Stimulated activated CD4-positive, alpha-beta T cell treated with anti-CD3 and anti-CD28 coated beads, Interleukin-12 subunit alpha, Interleukin-12 subunit beta, amount 100 ng/mL, for 4 hours (primary cell): Measurements from ENCODE around the gene NDUFA5.
"Not testable (repeated sequence)": the region's sequence is repeated elsewhere in the genome, so short reads cannot be mapped to it uniquely, and the experiment has no call there.

Source experiments
- DNase-seq: peaks from one replicate; pipeline ENCODE4 v3.0.0-alpha.2; 2020

NDUFA5 gene

GRCh38 chr7:123555484-123555883, 2.1 kb downstream of the NDUFA5 start:
- no peak for DNase-seq

DNA sequence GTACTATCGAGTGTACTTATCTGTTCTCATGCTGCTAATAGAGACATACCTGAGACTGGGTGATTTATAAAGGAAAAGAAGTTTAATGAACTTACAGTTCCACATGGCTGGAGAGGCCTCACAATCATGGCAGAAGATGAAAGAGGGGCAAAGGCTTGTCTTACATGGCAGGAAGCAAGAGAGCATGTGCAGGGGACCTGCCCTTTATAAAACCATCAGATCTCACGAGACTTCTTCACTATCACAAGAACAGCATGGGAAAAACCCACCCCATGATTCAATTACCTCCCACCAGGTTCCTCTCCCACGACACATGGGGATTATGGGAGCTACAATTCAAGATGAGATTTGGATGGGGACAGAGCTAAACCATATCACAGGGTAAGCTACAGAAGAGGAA, 4.5 kb downstream of the NDUFA5 start:
- no peak for DNase-seq

GRCh38 chr7:123552641-123553040, 5.0 kb downstream of the NDUFA5 start:
- no peak for DNase-seq

GRCh38 chr7:123552134-123552533, 5.5 kb downstream of the NDUFA5 start:
- not testable (repeated sequence) for DNase-seq

DNA sequence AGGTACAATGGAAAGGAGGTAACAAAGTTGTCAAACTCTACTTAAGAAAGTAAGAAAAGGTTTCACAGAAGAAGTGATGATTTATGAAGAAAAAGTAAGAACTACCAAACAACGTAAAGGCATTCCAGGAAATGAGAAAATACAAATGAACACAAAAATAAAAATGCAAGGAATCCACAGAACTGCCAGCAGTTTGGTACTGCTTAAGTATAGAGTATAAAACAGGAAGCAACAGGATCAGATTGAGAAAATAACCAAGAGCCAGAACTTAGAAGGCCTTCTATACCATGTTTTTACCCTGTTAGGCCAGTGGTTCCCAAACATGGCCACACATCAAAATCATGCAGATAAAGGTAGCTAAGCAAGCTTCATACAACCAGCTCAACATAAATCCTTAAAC, 9.2 kb downstream of the NDUFA5 start:
- no peak for DNase-seq

- no peak for DNase-seq
Measured at GRCh38 chr7:123539871-123540270, 17.7 kb downstream of the NDUFA5 start.

DNA sequence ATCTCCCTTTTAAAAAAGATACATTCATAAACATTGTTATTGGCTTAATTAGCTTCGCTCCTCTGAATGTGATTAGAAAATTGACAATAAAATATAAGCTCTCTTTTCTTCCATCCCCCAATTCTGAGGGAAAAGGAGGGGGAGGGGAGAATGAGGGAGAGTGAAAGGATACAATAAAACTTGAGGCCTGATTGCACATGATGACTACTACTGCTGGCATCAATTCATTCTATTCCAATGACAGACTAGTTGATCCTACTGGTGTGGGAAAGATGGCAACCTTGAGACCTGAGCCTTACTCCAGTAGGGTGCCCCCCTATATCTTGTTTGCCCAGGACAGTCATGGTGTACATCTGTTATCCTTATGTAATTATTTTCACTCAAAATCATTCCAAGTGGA, 18.7 kb downstream of the NDUFA5 start:
- no peak for DNase-seq

GRCh38 chr7:123538189-123538714, 19.4 kb downstream of the NDUFA5 start:
- no peak for DNase-seq

DNA sequence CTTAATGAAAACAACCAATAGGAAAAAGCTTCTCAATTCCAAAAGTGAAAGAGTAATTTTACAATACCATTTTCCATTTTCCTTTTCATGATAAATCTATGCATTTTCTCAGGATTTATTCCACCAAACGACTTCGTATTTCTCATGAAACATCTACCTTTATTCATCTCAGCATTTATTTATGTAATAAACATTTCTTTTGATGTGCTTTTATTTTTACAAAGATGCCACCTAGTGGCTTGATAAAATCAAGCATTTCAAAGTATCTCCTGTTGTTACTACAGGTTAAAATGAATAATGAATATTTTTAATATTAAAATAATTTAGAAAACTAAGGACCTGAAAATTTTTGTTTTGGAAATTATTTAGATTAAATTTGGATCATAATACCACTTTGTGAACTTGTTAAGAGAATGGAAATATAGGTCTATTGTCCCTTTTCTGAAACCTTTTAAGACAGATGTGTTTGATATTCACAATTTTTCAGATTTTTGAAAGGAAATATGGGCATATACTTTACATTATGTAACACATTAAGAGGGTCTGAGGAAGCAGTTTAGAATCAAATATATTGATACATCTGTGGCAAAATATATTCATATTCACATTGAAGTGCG, 20.5 kb downstream of the NDUFA5 start:
- no peak for DNase-seq

GRCh38 chr7:123535517-123535916, 22.1 kb downstream of the NDUFA5 start:
- DNase-seq: no peak

DNA sequence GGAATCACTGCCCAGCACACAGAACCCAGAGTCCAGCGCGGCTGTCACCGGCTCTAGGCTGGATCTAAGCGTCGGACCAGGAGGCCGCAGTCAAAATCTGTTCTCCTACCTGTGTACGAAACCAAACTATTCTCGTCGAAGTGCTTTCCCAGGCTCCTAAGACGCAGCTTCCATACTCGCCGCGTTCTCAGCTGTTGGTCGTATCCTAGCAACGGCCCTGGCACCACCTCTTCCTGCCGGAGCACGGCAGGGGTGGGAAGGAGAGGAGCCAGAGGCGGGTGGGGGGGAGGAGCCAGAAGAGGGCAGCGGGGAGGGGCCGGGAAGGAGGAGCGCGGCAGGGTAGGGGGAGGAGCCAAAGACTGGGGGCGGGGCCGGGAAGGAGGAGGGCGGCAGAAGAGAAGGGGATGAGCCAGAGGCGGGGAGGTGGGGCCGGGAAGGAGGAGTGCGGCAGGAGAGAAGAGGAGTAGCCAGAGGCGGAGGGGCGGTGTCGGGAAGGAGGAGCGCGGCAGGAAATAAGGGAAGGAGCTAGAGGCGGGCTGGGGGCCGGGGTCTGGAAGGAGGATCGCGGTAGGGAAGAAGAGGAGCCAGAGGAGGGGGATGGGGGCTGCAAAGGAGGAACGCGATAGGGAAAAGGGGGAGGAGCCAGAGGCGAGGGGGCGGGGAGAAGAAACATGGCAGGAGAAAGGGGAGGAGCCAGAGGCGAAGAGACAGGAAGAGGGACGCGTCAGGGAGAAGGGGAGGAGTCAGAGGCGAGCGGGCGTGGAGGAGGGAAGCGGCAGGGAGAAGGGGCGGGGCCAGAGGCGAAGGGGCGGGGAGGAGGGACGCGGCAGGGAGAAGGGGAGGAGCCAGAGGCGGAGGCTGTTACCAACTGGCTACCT, 23.0 kb downstream of the NDUFA5 start, which contains the start of gene IQUB:
TSS of gene IQUB (minus strand) at position 213 of the 878 bp plus-strand sequence. CDS start 22,255 bp downstream, outside the sequence.
- peak; percentile 99 for DNase-seq

DNA sequence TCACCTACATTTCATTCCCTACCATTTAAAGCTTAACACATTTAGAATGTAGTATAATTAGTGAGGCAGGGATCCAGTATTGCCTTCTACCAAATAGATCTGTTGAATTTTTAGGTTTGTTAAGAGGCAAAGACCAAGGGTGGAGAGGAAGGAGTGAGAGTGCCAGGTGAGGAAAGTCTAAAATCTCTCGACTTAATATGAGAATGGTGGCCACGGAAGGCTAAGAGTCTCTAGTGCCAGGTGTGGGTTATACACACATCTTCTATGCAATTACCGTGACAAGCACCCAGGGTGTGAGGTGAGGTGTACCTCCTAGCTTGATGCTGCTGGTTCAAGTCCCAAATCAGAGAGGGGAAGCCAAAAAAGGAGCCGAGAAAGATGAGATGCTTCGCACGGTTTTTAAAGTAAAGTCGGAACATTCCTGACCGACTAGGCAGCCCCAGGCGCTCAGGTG, 23.7 kb downstream of the NDUFA5 start:
- no peak for DNase-seq

DNA sequence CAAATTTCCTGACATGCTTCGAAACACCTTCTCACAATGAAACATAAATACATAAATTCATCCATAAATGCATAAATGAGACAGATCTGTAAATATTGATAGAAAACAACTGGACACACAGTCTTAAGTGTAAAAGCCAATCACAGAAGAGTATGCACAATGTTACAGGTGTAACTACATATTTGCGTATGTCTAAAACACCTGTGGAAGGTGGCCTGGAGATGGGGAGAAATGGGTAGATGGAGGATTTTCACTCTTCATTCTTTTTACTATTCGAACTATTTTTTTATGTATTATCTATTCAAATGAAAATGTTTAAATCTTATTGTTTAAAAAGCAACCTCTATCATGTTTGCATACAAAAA, 24.1 kb downstream of the NDUFA5 start:
- no peak for DNase-seq

DNA sequence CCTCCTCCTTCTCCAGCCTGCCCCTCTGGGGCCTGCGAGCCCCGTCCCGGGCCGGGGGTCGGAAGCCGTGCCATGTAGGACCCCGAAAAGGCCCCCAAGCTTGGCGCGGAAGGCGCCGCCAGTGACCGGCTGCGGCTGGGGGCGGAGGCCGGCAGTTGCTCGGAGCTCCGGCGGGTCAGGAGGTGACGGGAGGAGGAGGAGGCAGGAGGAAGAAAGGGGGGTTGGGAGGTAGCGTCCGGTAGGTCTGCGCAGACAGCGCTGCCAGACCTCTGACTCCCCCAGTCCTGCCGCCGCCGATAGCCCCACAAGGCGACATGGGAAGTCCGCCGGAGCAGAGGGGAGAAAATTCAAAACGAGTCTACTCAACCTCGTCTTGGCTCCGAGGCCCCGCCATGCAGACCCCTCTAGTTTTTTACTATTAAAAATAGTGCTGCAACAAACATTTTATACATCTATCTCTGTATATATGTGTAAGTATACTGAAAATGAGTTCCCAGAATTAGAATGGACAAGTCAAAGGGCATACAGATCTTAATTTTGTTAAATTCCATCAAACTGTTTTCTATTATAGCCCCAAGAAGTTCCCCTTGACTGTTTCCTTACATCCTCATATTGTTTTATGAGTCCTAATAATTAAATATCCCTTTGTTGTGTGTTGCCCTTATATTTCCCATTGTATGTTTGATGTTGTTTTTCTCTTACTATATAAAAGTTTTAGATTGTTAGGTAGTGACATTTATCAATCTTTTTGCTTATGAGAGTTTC, 24.6 kb downstream of the NDUFA5 start:
- DNase-seq: peak; percentile 20

DNA sequence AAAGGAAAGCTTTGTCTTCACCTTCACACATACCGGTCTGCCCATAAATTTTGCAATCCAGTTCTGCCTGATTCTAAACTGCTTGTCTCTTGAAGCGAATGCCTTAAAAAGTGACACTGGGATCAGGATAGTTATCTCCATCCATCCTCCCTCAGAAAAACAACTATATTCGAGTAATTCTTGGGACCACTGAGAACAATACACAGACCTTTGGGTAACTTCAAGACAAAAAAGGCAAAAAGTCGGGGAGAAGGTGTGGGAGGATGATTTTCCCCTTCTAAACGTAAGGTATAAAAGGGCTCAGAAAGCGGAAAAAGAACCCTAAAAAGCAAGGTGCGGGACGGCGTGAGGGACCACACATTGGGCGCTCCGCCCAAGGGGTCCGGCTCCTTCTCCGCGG, 25.3 kb downstream of the NDUFA5 start:
- DNase-seq: not testable (repeated sequence)

DNA sequence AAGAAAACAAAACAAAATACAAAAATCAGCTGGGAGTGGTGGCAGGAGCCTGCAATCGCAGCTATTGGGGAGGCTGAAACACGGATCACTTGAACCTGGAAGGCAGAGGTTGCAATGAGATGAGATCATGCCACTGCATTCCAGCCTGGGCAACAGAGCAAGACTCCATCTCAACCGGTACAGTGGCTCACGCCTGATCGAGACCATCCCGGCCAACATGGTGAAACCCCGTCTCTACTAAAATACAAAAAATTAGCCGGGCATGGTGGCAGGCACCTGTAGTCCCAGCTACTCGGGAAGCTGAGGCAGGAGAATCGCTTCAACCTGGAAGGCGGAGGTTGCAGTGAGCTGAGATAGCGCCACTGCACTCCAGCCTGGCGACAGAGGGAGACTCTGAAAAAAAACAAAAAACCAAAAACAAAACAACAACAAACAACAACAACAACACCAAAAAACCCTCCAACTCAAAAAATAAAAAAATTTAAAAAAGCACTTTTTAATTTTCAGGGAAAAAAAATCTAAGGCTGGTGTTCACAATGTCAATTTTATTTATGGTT, 27.5 kb downstream of the NDUFA5 start:
- not testable (repeated sequence) for DNase-seq

DNA sequence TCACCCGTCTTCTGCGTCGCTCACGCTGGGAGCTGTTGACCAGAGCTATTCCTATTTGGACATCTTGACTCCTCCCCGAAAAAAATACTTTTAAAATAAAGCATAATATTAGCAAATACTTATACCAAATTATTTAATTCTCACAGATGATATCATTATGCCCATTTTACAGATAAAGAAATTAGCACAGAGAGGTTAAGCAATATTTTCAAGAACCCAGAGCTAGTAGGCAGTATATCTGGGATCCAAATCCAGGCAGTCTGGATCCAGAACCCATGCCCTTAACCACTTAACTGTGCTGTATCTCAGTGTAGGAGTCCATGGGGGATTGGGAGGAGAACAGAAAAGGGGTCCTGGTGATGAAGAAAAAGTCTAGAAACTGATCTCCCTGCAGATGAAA, 29.4 kb downstream of the NDUFA5 start:
- DNase-seq: no peak

DNA sequence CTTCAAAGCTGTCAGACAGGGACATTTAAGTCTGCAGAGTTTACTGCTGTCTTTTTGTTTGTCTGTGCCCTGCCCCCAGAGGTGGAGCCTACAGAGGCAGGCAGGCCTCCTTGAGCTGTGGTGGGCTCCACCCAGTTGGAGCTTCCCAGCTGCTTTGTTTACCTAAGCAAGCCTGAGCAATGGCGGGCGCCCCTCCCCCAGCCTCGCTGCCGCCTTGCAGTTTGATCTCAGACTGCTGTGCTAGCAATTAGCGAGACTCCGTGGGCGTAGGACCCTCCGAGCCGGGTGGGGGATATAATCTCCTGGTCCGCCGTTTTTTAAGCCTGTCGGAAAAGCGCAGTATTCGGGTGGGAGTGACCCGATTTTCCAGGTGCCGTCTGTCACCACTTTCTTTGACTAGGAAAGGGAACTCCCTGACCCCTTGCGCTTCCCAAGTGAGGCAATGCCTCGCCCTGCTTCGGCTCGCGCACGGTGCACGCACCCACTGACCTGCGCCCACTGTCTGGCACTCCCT, 29.8 kb downstream of the NDUFA5 start:
- DNase-seq: not testable (repeated sequence)

DNA sequence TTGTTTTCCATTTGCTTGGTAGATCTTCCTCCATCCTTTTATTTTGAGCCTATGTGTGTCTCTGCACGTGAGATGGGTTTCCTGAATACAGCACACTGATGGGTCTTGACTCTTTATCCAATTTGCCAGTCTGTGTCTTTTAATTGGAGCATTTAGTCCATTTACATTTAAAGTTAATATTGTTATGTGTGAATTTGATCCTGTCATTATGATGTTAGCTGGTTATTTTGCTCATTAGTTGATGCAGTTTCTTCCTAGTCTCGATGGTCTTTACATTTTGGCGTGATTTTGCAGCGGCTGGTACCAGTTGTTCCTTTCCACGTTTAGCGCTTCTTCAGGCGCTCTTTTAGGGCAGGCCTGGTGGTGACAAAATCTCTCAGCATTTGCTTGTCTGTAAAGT, 31.1 kb downstream of the NDUFA5 start:
- not testable (repeated sequence) for DNase-seq

GRCh38 chr7:123522066-123522465, 35.6 kb downstream of the NDUFA5 start:
- no peak for DNase-seq

- DNase-seq: no peak
Measured at GRCh38 chr7:123505221-123505620, 52.4 kb downstream of the NDUFA5 start.

DNA sequence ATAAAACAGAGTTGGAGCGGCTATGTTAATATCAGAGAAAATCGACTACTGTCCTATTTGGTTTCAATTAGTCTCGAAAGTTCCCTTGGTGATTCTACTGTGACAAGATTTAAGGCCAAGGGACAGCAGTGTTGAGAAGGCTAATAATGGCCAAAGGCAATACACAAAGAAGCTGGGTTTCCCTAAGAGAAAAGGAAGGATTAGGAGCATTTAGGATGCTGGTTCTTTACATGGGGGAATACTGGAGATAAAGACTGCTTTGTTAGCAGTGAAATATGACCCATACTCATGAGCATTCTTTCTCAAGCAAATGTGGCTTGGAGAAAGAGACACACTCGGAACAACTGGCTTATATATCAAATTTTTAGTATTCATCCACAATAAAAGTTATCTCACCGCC, 55.4 kb downstream of the NDUFA5 start:
- no peak for DNase-seq
